Stimulated activated CD4-positive, alpha-beta T cell treated with anti-CD3 and anti-CD28 coated beads, Interleukin-15, amount 100 ng/mL, for 48 hours (primary cell): Measurements from ENCODE around the gene RPP25L.
A peak's percentile ranks its signal among the peaks of the same experiment; 100 is the strongest.

Experiments
- DNase-seq, 2 donors: peaks; one replicate each; pipeline ENCODE4 v3.0.0-alpha.2; 2020; ENCODE audit warnings: low read depth in 2 of 2

Gene RPP25L

DNA sequence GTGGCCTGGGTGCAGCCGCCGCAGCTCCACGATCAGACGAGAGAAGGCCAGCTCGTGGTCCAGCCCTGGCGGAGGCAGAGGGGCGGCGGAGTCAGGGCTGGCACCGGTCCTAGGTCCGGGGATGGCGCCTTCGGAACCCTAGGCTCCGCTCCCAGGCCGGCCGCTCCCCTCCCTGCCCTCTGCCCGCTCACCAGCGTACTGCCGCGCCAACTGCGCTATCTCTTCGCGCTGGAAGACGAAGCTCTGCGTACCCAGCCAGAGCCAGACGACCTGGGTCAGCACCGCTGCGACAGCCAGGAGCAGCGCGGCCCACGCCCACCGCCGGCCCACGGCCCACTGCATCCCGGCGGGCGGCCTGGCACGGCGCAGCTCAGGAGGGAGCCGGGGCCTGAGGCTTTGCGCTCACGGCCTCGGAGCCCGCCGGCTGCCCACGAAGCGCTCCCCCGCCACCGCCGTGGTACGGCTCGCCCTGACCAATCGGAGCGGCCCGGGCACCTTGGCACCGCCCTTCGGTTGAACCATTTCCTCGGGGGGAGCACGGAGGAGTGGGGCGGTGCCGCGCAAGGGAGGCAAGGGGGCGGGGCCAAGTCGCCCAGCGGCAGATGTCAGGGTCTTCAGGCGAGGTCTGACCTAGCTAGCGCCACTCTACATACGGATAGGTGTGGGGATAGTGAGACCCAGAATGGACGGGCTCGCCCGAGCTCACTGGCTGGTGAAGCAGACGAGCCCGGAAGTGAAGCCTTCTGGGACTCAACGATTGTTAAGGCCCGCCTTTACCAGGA lies 25.6 kb upstream of the RPP25L start, which contains the start of gene SIGMAR1:
Gene SIGMAR1, minus strand, starts transcription at position 432 of the 782 bp plus-strand sequence. Its CDS starts 90 bp downstream, at position 342.
- peak; percentile 85 to 91 for DNase-seq

DNA sequence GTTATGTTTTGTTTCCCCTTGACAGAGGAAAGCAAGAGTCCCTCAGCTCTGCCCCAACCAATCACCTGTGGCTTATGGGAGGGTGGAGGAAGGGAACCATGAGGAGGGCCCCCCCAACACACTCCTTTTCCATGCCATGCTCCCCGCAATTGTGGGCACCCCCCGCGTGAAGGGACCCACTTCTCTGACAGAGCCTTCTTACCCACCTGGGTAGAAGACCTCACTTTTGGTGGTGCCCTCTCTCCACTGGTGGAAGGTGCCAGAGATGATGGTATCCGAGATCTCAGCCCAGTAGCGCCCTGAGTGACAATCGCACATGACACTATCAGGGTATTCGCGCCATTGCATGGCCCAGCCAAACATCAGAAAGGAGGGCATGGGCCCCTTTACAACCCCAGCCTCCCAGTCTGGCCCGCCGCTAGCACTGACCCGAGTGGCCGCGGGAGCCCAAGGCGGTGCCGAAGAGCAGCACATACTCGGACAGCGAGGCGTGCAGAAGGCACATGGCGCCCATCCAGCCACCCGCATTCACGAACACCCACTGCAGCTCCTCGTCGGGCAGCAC lies 25.0 kb upstream of the RPP25L start:
- DNase-seq = no peak

- no peak for DNase-seq
These were observed 23.7 kb upstream of the RPP25L start for GRCh38 chr9:34635556-34635955.

DNA sequence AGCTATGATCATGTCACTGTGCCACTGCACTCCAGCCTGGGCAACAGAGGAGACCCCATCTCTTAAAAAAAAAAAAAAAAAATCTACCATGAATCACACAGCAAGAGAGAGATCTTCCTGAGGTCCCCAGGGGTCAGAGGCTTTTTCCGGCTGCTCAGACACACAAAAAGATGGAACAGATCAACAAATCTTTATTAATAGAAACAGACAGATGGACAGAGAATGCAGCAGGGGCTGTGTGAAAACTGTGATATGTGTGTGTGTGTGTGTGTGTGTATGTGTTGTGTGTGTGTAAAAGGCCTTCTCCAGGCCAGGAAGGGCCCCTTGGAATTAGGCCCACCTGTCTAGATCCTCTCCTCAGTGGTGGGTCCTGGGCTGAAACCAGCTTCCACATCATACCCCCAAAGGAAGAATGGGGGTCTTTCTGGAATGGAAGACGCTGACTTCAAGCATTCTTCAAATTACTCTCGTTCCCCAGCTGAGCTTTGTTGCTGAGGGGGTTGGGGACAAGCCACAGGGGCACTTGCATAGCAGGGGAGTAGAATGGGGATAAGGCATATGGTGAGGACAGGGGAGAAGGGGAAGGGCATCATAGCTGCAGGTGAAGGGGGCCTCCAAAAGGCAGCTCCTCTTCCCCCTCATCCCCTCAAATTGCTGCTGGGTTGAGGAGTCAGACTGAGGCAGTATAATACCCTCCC lies 22.8 kb upstream of the RPP25L start:
- DNase-seq = no peak

- DNase-seq = peak; percentile 39 to 65
These were observed 22.1 kb upstream of the RPP25L start for GRCh38 chr9:34633851-34634550.

- DNase-seq = no peak
These were observed 21.3 kb upstream of the RPP25L start for GRCh38 chr9:34633166-34633565.

- DNase-seq = no peak
These were observed 18.7 kb upstream of the RPP25L start for GRCh38 chr9:34630402-34631154.

DNA sequence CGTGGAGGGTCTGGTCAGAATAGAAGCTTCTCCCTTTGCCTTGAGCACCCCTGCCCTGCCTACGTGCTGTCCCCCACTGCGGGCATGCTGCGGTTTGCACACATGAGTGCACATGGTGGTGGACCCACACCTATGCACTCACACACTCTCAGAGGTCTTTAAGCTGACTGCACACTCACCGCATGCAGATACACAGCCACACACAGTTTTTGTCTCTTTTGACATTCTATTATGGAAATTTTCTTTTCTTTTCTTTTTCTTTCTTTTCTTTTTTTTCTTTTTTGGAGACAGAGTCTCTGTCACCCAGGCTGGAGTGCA lies 17.6 kb upstream of the RPP25L start:
- no peak for DNase-seq

DNA sequence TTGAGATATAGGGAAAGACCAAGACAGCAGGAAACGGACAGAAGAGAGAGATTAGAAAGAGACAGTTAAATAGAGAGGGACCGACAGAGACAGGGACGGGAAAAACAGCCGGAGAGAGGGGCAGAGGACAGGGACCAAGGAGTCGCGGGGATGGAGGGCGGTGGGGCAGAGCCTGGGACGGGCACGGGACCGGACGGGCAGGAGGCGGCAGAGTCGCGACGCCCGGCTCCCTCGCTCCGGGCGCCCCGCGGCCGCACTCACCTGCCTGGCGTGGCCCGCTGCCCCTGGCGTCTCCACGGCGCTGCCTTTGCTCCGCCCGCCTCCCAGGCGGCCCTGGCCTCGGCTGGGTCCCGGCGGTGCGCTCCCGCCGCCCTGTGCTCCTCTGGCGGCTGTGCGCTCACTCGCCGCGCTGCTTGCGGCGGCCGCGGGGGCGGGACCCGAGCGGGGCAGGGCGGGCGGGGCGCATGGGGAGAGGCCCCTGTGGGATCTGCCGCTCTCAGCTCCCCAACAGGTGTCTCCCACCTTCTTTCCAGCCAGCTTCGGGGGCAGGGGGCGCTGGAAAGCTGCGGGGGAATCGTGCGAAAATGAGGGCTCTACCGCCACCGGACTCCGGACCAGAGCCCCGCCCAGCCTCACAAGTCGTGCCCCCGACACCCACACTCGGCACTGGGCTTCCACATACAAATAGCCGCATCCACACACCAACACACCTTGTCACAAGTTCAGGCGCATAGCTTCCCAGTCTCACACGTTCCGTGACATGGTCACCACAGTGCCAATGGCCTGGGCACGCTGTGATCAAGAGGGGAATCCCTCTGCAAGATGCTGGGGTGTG lies 17.0 kb upstream of the RPP25L start, which contains the start of gene ARID3C:
Gene ARID3C, minus strand, starts transcription at position 411 of the 835 bp plus-strand sequence. CDS start 1,052 bp downstream, outside the sequence.
- DNase-seq = no peak

DNA sequence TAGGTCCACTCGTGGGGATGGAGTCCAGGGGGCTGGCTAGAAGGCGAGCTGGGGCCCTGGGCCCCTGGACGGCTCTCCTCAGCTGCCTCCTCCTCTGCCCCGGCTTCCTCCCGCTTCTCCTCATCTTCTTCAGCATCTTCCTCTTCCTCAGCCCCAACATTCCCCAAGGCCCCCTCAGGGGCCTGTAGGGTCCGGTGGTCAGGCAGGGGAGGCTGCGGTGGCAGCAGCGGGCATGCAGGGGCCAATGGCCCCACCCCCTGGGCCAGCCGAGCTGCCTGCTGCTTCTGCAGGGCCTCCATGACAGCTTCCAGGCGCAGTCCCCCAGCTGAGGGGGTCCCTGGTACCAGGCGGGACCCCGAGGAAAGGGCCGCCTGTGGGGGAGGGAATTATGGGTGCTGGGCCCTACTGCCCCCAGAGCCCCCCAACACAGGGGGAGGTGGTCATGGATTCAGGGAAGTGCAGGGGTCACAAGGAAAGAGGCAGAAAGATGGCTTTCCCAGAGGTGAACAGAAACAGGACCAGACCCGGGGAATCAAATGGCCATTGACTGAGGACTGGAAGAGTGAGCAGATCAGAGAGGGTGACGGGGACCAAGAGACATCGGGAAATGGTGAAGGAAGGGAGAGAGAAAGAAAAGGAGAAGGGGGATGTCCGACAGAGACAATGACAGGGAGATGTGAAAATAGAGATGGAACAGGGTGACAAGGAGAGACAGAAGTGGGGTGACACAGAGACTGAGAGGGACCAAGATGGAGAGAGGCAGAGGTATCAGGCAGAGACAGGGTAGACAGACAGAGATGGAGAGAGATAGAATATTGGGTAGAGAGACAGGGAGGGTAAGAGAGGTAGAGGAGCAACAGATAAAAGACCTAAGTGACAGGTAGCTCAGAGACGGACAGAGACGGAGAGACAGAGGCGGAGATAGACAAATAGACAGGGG lies 16.1 kb upstream of the RPP25L start:
- DNase-seq = no peak

DNA sequence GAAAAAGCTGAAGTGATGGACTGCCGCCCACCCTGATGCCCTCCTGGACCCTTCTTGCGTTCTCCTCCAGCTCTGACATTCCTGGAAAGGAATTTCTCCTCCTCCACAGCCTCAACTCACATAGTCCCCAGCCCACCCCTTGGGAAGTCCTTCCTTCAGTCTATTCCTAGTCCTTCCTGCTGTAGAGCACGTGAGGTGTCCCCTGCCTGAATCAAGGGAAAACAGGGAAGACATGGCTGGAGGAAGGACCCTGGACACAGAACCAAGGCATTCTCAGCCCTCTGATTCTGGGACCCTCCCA lies 13.2 kb upstream of the RPP25L start:
- DNase-seq = no peak

DNA sequence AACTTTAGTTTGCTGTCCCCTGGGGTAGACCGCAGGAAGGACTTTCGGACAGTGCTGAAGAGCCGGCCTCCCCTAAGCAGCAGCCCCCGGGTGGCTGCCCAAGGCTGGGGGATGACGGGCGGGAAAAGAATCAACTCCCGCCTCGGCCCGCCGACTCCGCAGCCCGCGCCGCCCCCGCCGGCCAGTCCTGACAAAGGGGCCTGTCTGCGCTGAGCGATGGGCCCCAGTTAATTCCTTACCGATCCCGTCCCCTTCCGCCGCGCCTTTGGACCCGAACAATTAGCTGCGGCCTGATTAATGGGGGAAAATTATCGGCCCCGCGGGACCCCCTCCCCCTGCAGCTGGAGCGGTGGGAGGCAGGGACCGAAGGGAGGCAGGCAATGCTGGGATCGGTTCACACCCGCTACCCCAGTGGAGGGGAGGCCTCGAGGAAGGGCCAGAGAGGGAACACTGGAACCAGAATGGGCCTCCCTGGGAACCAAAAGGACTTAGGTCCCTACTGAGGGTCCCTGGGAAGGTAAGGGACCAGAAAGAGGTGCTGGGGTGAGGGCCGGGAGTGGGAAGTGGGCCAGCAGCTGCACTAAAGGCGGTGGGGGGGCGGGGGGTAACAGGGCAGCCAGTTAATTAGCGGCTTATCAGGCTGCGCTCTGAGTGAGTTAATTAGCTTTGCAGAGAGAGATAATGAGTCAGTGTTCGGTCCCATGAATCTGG lies 12.7 kb upstream of the RPP25L start:
- no peak for DNase-seq

DNA sequence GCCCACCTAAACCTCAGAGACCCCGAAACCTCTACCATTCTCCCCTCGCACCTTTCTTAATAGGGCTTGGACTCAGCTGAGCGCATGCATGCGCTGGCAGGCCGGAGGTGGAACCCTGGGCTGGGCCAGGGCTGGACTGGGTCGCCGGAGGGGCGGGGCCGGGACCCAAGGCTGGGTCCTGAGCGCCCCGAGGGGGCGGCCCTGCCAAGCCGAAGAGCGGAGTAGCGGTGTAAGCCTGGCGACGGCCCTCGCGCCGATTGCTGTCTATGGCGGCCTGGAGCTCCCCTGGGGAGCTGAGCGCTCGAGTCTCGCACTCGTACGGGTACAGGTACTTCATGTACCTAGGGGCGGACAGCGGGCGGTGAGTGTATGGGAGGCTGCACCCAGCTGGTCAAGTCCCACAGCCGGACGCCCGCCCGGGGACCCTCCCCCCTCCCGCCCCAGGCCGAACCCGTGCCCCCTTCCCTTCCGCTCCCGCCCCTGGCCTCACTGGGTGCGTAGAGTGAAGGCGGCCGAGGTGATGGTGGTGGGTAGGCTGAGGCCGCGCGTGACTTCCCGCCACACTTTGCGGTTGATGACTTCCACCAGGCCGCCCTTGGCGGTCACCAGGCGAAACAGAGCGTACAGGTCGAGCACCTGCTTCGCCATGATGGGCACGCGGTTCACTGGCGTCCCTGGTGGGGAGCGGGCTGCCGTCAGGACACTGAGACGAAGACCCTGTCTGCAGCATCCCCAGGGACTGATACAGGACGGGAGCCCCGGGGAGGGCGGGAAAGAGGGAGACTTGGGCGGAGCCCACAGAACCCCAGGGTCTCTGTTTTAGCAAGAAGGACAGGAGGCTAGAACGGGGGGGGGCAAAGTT lies 11.7 kb upstream of the RPP25L start:
- no peak for DNase-seq

- peak; percentile 87 to 88 for DNase-seq
These were observed 8.4 kb upstream of the RPP25L start, which contains the start of gene DCTN3 for GRCh38 chr9:34620061-34620994. TSS of gene DCTN3 (minus strand) at chr9:34620495. CDS start at chr9:34620464, 31 bp downstream.

- DNase-seq = no peak
These were observed 3.2 kb upstream of the RPP25L start for GRCh38 chr9:34615132-34615531.

DNA sequence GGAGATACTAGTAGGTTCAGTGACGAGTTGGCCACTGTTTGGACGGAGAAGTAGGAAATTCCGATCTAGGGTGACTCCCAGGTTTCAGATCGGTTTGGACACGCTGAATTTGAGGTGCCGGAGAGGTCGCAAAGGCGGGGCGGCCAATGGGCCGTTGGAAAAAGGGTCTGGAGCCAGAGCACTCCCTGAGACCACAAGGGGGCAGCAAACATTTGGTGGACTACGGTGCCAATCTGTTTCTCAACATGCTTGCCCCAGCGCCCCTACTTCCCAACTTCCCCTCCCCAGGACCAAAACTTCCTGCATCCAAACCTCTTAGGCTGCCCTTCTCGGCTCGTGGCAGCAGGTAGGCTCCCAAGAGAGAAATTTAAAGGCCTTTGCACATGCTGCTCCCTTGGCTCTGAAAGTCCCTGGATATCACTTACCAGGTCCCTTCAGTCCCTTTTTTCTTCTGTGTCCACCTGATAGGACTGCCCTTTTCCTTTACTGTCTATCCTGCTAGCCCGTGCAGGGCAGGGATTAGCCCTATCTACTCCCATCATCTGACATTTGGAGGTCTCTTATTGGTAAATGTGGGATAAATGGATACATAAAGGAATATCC lies 992 bp upstream of the RPP25L start:
- peak; percentile 49 to 66 for DNase-seq
